MM.1S (cell line): ENCODE measurements around the gene TTF2.

Source experiments
- CTCF ChIP-seq: fragments of 300-600 bp; sonication (generic); IDR thresholded peaks from 2 replicates; pipeline ENCODE4 v1.5.1; 2016; ENCODE audit warnings: antibody characterized with exemption, low read length, mixed read lengths
- EZH2phosphoT487 ChIP-seq: fragments of 300-600 bp; sonication (generic); IDR thresholded peaks from 2 replicates; pipeline ENCODE4 v1.6.1; 2018; ENCODE audit warnings: antibody characterized with exemption, low read length

GRCh38 chr1:117014209-117014608, 45.9 kb upstream of the TTF2 start:
- TF ChIP-seq CTCF (no peak), EZH2phosphoT487 (no peak)
